ENCODE results near the gene DLG4.

DLG4 gene

GRCh38 chr17:7226721-7227710 is 7.4 kb upstream of the DLG4 start:
- no peak for DNase-seq

GRCh38 chr17:7225711-7226331 is 6.2 kb upstream of the DLG4 start:
- DNase-seq, result no peak

- DNase-seq, result no peak
Observed at GRCh38 chr17:7224661-7225111, 5.0 kb upstream of the DLG4 start.

- no peak for DNase-seq
Observed at GRCh38 chr17:7224110-7224509, 4.5 kb upstream of the DLG4 start.

- DNase-seq, result no peak
Observed at GRCh38 chr17:7223375-7223774, 3.7 kb upstream of the DLG4 start.

GRCh38 chr17:7222972-7223292 is 3.3 kb upstream of the DLG4 start:
- no peak for DNase-seq

GRCh38 chr17:7222093-7222971 is 2.7 kb upstream of the DLG4 start:
- no peak for DNase-seq

- no peak for DNase-seq
Observed at GRCh38 chr17:7221278-7222092, 1.8 kb upstream of the DLG4 start.

GRCh38 chr17:7220593-7221277 is 1.1 kb upstream of the DLG4 start:
- peak; percentile 70 for DNase-seq

GRCh38 chr17:7219229-7219811 is 316 bp downstream of the DLG4 start:
- no peak for DNase-seq

GRCh38 chr17:7218758-7219157 is 878 bp downstream of the DLG4 start:
- no peak for DNase-seq

GRCh38 chr17:7218166-7218565 is 1.5 kb downstream of the DLG4 start:
- no peak for DNase-seq

- DNase-seq, result no peak
Observed at GRCh38 chr17:7217113-7217987, 2.3 kb downstream of the DLG4 start.

- no peak for DNase-seq
Observed at GRCh38 chr17:7216242-7217112, 3.2 kb downstream of the DLG4 start.

- no peak for DNase-seq
Observed at GRCh38 chr17:7215652-7216180, 3.9 kb downstream of the DLG4 start.

GRCh38 chr17:7215136-7215638 is 4.4 kb downstream of the DLG4 start:
- DNase-seq, result no peak

- DNase-seq, result peak; percentile 99
Observed at GRCh38 chr17:7214300-7215135, 5.1 kb downstream of the DLG4 start.

- DNase-seq, result no peak
Observed at GRCh38 chr17:7213895-7214299, 5.7 kb downstream of the DLG4 start.

Measured in activated T-cell treated with anti-CD3 and anti-CD28 coated beads, Interleukin-2, amount 50 U/mL, for 1 hour (primary cell).